ENCODE measurements around the gene ECSIT. TPM values are rescaled to one million over a fixed set of nuclear protein-coding genes. Genes with fewer than 3 reads are reported as not detected.
"Not testable (repeated sequence)": the region's sequence is repeated elsewhere in the genome, so short reads cannot be mapped to it uniquely, and the experiment has no call there.

The ECSIT gene
- total RNA-seq, 1 experiment from 2014 or later, result 64.7 TPM

GRCh38 chr19:11478167-11479089, 50.5 kb downstream of the ECSIT start:
- POLR2A ChIA-PET (ENCODE audit: low non-redundant PET), result no interaction called here
- CTCF ChIA-PET, result interaction anchor here (0.6 kb wide), 2 partner anchors 242 to 523 kb away, joined by 4 to 5 read pairs; no protein-coding TSS in a partner anchor
- no TSS peak for BruUV-seq (replicated peaks)
- intact Hi-C loops (cut with micrococcal nuclease; ENCODE audit: unreplicated experiment), result no loop called here
- H3K27me3 ChIP-seq (replicated peaks; ENCODE audit: insufficient read depth, low read depth, low read length, poor library complexity), result peaks cover 21% of the 10 kb centered on the region
- H3K4me3 ChIP-seq (ENCODE audit: low read depth, low read length, poor library complexity, severe bottlenecking), result no peak overlapping the region
- H3K36me3 ChIP-seq (ENCODE audit: insufficient read depth, low read length, poor library complexity, severe bottlenecking), result no peaks in the 10 kb centered on the region
- no peak overlapping the region for H3K27ac ChIP-seq (ENCODE audit: low read depth, low read length, poor library complexity, severe bottlenecking)
- no peaks in the 10 kb centered on the region for H3K9me3 ChIP-seq (ENCODE audit: low read depth, low read length, poor library complexity, severe bottlenecking)
- H3K4me1 ChIP-seq (ENCODE audit: insufficient read depth, low read length, poor library complexity, severe bottlenecking), result peaks cover 21% of the 10 kb centered on the region
- TF ChIP-seq EZH2 (IDR thresholded peaks at IDR 0.05; ENCODE audit: borderline replicate concordance, low read depth, low read length, poor library complexity, severe bottlenecking), result no peak
- no peak for TF ChIP-seq CTCF (conservative IDR thresholded peaks at IDR 0.05; ENCODE audit: low read depth, low read length)
- DNase-seq (ENCODE audit: low spot score), result no peak

- intact Hi-C loops (cut with micrococcal nuclease; ENCODE audit: unreplicated experiment), result no loop called here
- Histone ChIP-seq H3K27ac (ENCODE audit: low read depth, low read length, poor library complexity, severe bottlenecking) (no peak overlapping the region), H3K4me3 (ENCODE audit: low read depth, low read length, poor library complexity, severe bottlenecking) (no peak overlapping the region), H3K4me1 (ENCODE audit: insufficient read depth, low read length, poor library complexity, severe bottlenecking) (peaks cover 11% of the 10 kb centered on the region), H3K27me3 (replicated peaks; ENCODE audit: insufficient read depth, low read depth, low read length, poor library complexity) (peaks cover 12% of the 10 kb centered on the region), H3K36me3 (ENCODE audit: insufficient read depth, low read length, poor library complexity, severe bottlenecking) (no peaks in the 10 kb centered on the region), H3K9me3 (ENCODE audit: low read depth, low read length, poor library complexity, severe bottlenecking) (no peaks in the 10 kb centered on the region)
- no peak for DNase-seq (ENCODE audit: low spot score)
- ChIA-PET CTCF (no interaction called here), POLR2A (ENCODE audit: low non-redundant PET) (no interaction called here)
- no peak for TF ChIP-seq EZH2 (IDR thresholded peaks at IDR 0.05; ENCODE audit: borderline replicate concordance, low read depth, low read length, poor library complexity, severe bottlenecking)
- TF ChIP-seq CTCF (conservative IDR thresholded peaks at IDR 0.05; ENCODE audit: low read depth, low read length), result no peak
- BruUV-seq (replicated peaks), result no TSS peak
These were observed 53.1 kb downstream of the ECSIT start for GRCh38 chr19:11475861-11476260.

- H3K27me3 ChIP-seq (replicated peaks; ENCODE audit: insufficient read depth, low read depth, low read length, poor library complexity); H3K9me3 ChIP-seq (ENCODE audit: low read depth, low read length, poor library complexity, severe bottlenecking); POLR2A ChIA-PET (ENCODE audit: low non-redundant PET); H3K4me3 ChIP-seq (ENCODE audit: low read depth, low read length, poor library complexity, severe bottlenecking); BruUV-seq (replicated peaks); H3K27ac ChIP-seq (ENCODE audit: low read depth, low read length, poor library complexity, severe bottlenecking); H3K36me3 ChIP-seq (ENCODE audit: insufficient read depth, low read length, poor library complexity, severe bottlenecking); DNase-seq (ENCODE audit: low spot score); intact Hi-C loops (cut with micrococcal nuclease; ENCODE audit: unreplicated experiment); CTCF ChIA-PET: not testable (repeated sequence)
- peaks cover 11% of the 10 kb centered on the region for H3K4me1 ChIP-seq (ENCODE audit: insufficient read depth, low read length, poor library complexity, severe bottlenecking)
These were observed 53.6 kb downstream of the ECSIT start for GRCh38 chr19:11475343-11475742.
